ENCODE data around the gene PLEKHJ1. TPM values are rescaled to one million over a fixed set of nuclear protein-coding genes. Genes with fewer than 3 reads are reported as not detected.

PLEKHJ1 gene
- total and polyA plus RNA-seq, 2 of the 8 experiments (the other 6 are each of a cell fraction or from before 2014, with no cell fraction given), result 135 to 187 TPM

- Histone ChIP-seq H3K4me1 (replicated peaks in 1 of 4; ENCODE audit: control insufficient read depth in 3 of 4, insufficient read depth in 4 of 4, low read length in 3 of 4) (peaks cover 0 to 4% (median under 1%) of the 10 kb centered on the region in 4 experiments; a peak in 3 of 7 replicates), H2AFZ (ENCODE audit: low read length) (no peak overlapping the region), H3K23me2 (ENCODE audit: low read depth, low read length) (peaks cover 12% of the 10 kb centered on the region; the same call in 1 of the 2 replicates), H4K8ac (ENCODE audit: extremely low read depth, insufficient read depth, low read length) (no peak overlapping the region), H3K27me3 (replicated peaks in 1 of 4; ENCODE audit: control insufficient read depth in 3 of 4, extremely low read depth in 1 of 4, insufficient read depth in 3 of 4, low read length in 3 of 4) (peaks cover 0 to 23% (median 12%) of the 10 kb centered on the region in 4 experiments; a peak in 6 of 7 replicates), H2BK120ac (replicated peaks; ENCODE audit: low read depth, low read length) (no peak overlapping the region), H3K14ac (ENCODE audit: insufficient read length) (no peak overlapping the region), H2BK20ac (ENCODE audit: low read length) (no peak overlapping the region), H3K79me1 (ENCODE audit: low read depth, low read length) (no peaks in the 10 kb centered on the region; the same call in 1 of the 2 replicates), H2AK5ac (ENCODE audit: low read depth, low read length) (no peak overlapping the region), H3K4me2 (ENCODE audit: insufficient read depth in 1 of 2, low read depth in 2 of 2, low read length in 2 of 2) (no peak overlapping the region), H3K4ac (replicated peaks; ENCODE audit: insufficient read length, low read depth, low read length) (no peak overlapping the region), H3K9ac (replicated peaks in 1 of 4; ENCODE audit: extremely low read depth in 1 of 4, low read depth in 3 of 4, low read length in 3 of 4) (no peak overlapping the region), H2BK5ac (ENCODE audit: low read depth, low read length) (no peak overlapping the region), H3K56ac (replicated peaks; ENCODE audit: insufficient read length, low read depth, low read length) (no peak overlapping the region), H3K23ac (ENCODE audit: insufficient read length) (no peak overlapping the region), H4K5ac (ENCODE audit: insufficient read length, low read depth, low read length) (no peak overlapping the region), H3K18ac (ENCODE audit: extremely low read depth, low read length) (no peak overlapping the region), H3K79me2 (ENCODE audit: control insufficient read depth in 1 of 2, insufficient read depth in 2 of 2, low read length in 2 of 2) (no peaks in the 10 kb centered on the region; a peak in 1 of 4 replicates), H3K9me3 (ENCODE audit: insufficient read depth in 2 of 2, low read depth in 1 of 2, low read length in 1 of 2) (no peaks in the 10 kb centered on the region; a peak in 1 of 4 replicates), H3K27ac (ENCODE audit: low read depth, low read length) (no peak overlapping the region), H2BK12ac (ENCODE audit: low read depth, low read length) (no peak overlapping the region), H2BK15ac (ENCODE audit: low read length) (no peak overlapping the region), H3K36me3 (ENCODE audit: control insufficient read depth in 2 of 4, insufficient read depth in 4 of 4, low read length in 3 of 4) (peaks cover 7 to 21% (median 16%) of the 10 kb centered on the region in 4 experiments; a peak in 7 of 8 replicates), H4K91ac (replicated peaks; ENCODE audit: insufficient read length, low read length) (no peak overlapping the region), H3K4me3 (ENCODE audit: extremely low read depth in 1 of 4, insufficient read depth in 2 of 4, low read depth in 3 of 4, low read length in 4 of 4) (no peak overlapping the region), H4K20me1 (replicated peaks in 1 of 2; ENCODE audit: control insufficient read depth in 1 of 2, insufficient read depth in 2 of 2, low read length in 2 of 2) (peaks cover 8 to 14% of the 10 kb centered on the region in 2 experiments)
- FAIRE-seq (no peak), DNase-seq (ENCODE audit: low read depth in 1 of 2, low spot score in 2 of 2) (peak in 1 of 2 experiments; percentile 62)
- ChIA-PET POLR2A (ENCODE audit: partially characterized antibody) (interaction anchor here (0.9 to 18.7 kb wide), 6 partner anchors 9 to 103 kb away, joined by 4 to 330 read pairs (median 56); partner anchors contain the start of genes PLEKHJ1 and SF3A2), CTCF (ENCODE audit: partially characterized antibody) (no interaction called here)
- 95% methylated on average over 19 of the region's 40 CpGs; no CpG with 5 or more reads in 1 of the 2 experiments for WGBS, 2 experiments (ENCODE audit: extremely low coverage in 1 of 2, insufficient coverage in 1 of 2, insufficient read length in 1 of 2, insufficient replicate concordance in 2 of 2, low coverage in 1 of 2, low lambda C conversion rate in 2 of 2, missing lambda C conversion rate in 1 of 2)
- no peak for TF ChIP-seq TBP (IDR thresholded peaks at IDR 0.05; ENCODE audit: low read depth, low read length)
- no peak for TF ChIP-seq SIN3A (conservative IDR thresholded peaks at IDR 0.05 in 1 of 2, IDR thresholded peaks at IDR 0.05 in 1 of 2; ENCODE audit: low read depth in 1 of 2, low read length in 2 of 2)
- no peak for TF ChIP-seq SAP30 (IDR thresholded peaks at IDR 0.05; ENCODE audit: insufficient read depth, insufficient replicate concordance, low read length)
- no peak for TF ChIP-seq TAF1 (IDR thresholded peaks at IDR 0.05; ENCODE audit: low read depth, low read length)
- no peak for TF ChIP-seq RAD21 (IDR thresholded peaks at IDR 0.05 in 1 of 2, conservative IDR thresholded peaks at IDR 0.05 in 1 of 2; ENCODE audit: low read depth in 2 of 2, low read length in 2 of 2)
- no peak for TF ChIP-seq ZNF274 (IDR thresholded peaks at IDR 0.05; ENCODE audit: borderline replicate concordance, extremely low read depth, low read length)
- TF ChIP-seq CHD1 (IDR thresholded peaks at IDR 0.05; ENCODE audit: low read depth, low read length), result no peak
- no peak for TF ChIP-seq ASH2L (IDR thresholded peaks at IDR 0.05; ENCODE audit: low read length)
- no peak for TF ChIP-seq RXRA (IDR thresholded peaks at IDR 0.05; ENCODE audit: insufficient read depth, low read depth, low read length)
Observed at GRCh38 chr19:2250766-2251105, 14.6 kb upstream of the PLEKHJ1 start.
